HUES48 (cell line): ENCODE data around the gene MGAT4A.

Experiments used
- H3K27ac ChIP-seq: one replicate; pipeline ENCODE4 v1.7.0; 2013; ENCODE audit warnings: low read depth, low read length, inconsistent platforms
- H3K27me3 ChIP-seq: 2 replicates; pipeline ENCODE4 v1.6.1; 2013; ENCODE audit warnings: mild to moderate bottlenecking, low read length; ENCODE audit not compliant: control insufficient read depth, insufficient read depth
- H3K36me3 ChIP-seq: 2 replicates; pipeline ENCODE4 v1.6.1; 2013; ENCODE audit warnings: low read length; ENCODE audit not compliant: control insufficient read depth, insufficient read depth
- H3K4me1 ChIP-seq: 2 replicates; pipeline ENCODE4 v1.6.1; 2013; ENCODE audit warnings: mild to moderate bottlenecking, low read length; ENCODE audit not compliant: control insufficient read depth, insufficient read depth
- H3K4me3 ChIP-seq: 2 replicates; pipeline ENCODE4 v1.5.1; 2013; ENCODE audit warnings: mild to moderate bottlenecking, low read depth, low read length
- H3K9ac ChIP-seq: 2 replicates; pipeline ENCODE4 v1.6.1; 2013; ENCODE audit warnings: mild to moderate bottlenecking, low read depth, low read length, moderate library complexity
- H3K9me3 ChIP-seq: 2 replicates; pipeline ENCODE4 v1.6.1; 2013; ENCODE audit warnings: low read length; ENCODE audit not compliant: control insufficient read depth, insufficient read depth

The MGAT4A gene

GRCh38 chr2:98570356-98570755 is 160.6 kb downstream of the MGAT4A start:
- Histone ChIP-seq H3K27ac (no peak overlapping the region), H3K36me3 (peaks cover 70% of the 10 kb centered on the region), H3K27me3 (no peaks in the 10 kb centered on the region), H3K9ac (no peak overlapping the region), H3K4me1 (no peaks in the 10 kb centered on the region), H3K4me3 (no peak overlapping the region), H3K9me3 (no peaks in the 10 kb centered on the region)

- no peaks in the 10 kb centered on the region for H3K27me3 ChIP-seq
- peaks cover 75% of the 10 kb centered on the region for H3K36me3 ChIP-seq
Measured at GRCh38 chr2:98569915-98570314, 161.0 kb downstream of the MGAT4A start.

GRCh38 chr2:98569197-98569793 is 161.6 kb downstream of the MGAT4A start:
- H3K36me3 ChIP-seq: peaks cover 81% of the 10 kb centered on the region
- no peak overlapping the region for H3K9ac ChIP-seq
- no peak overlapping the region for H3K4me3 ChIP-seq
- H3K27me3 ChIP-seq: no peaks in the 10 kb centered on the region
- H3K9me3 ChIP-seq: no peaks in the 10 kb centered on the region
- H3K27ac ChIP-seq: no peak overlapping the region
- H3K4me1 ChIP-seq: no peaks in the 10 kb centered on the region

More at GRCh38 chr2:98569915-98570314, 161.0 kb downstream of the MGAT4A start:
- H3K4me1 ChIP-seq: no peaks in the 10 kb centered on the region
- H3K27ac ChIP-seq: no peak overlapping the region
- no peaks in the 10 kb centered on the region for H3K9me3 ChIP-seq
- H3K9ac ChIP-seq: no peak overlapping the region
- H3K4me3 ChIP-seq: no peak overlapping the region
